Nephron (organoid): Measurements from ENCODE around the gene C7orf25.

Source experiments
- H3K27ac Mint-ChIP-seq, 3 experiments: 2 replicates each; pipeline ENCODE4 v1.8.0; 2020; ENCODE audit warnings: mixed read lengths in 3 of 3, mild to moderate bottlenecking in 2 of 3, moderate library complexity in 1 of 3
- H3K27me3 Mint-ChIP-seq: 2 replicates; pipeline ENCODE4 v1.8.0; 2021; ENCODE audit warnings: low read depth, mild to moderate bottlenecking, moderate library complexity, mixed read lengths
- H3K36me3 Mint-ChIP-seq: 2 replicates; pipeline ENCODE4 v1.8.0; 2020; ENCODE audit warnings: low read depth, mixed read lengths
- H3K4me1 Mint-ChIP-seq: 2 replicates; pipeline ENCODE4 v1.8.0; 2020; ENCODE audit warnings: mixed read lengths
- H3K4me3 Mint-ChIP-seq, 3 experiments: 2 replicates each; pipeline ENCODE4 v1.8.0; 2020; ENCODE audit warnings: mild to moderate bottlenecking in 3 of 3, mixed read lengths in 3 of 3, moderate library complexity in 2 of 3
- H3K9me3 Mint-ChIP-seq: 2 replicates; pipeline ENCODE4 v1.8.0; 2020; ENCODE audit warnings: mixed read lengths
- CTCF ChIP-seq, 3 experiments: fragments of 200-600 bp; sonication (generic); IDR thresholded peaks; one replicate each; pipeline ENCODE4 v1.5.0; 2021; ENCODE audit warnings: antibody characterized with exemption in 3 of 3; ENCODE audit not compliant: unreplicated experiment in 3 of 3

C7orf25 gene

GRCh38 chr7:42914421-42915045, 2.7 kb upstream of the C7orf25 start:
- Mint-ChIP-seq H3K27me3 (no peaks in the 10 kb centered on the region), H3K9me3 (no peaks in the 10 kb centered on the region)

GRCh38 chr7:42914009-42914408, 2.1 kb upstream of the C7orf25 start:
- TF ChIP-seq CTCF (IDR thresholded peaks at IDR 0.05; ENCODE audit: unreplicated experiment in 3 of 3), result no peak

More at GRCh38 chr7:42914421-42915045, 2.7 kb upstream of the C7orf25 start:
- TF ChIP-seq CTCF (IDR thresholded peaks at IDR 0.05; ENCODE audit: unreplicated experiment in 3 of 3), result no peak
- Mint-ChIP-seq H3K4me1 (peaks cover 55% of the 10 kb centered on the region), H3K36me3 (peaks cover 56% of the 10 kb centered on the region), H3K27ac (peak overlapping the region; percentile 60 to 99 (median 99)), H3K4me3 (peak overlapping the region in 1 of 3 experiments; percentile 17)

GRCh38 chr7:42913591-42913990, 1.7 kb upstream of the C7orf25 start:
- Mint-ChIP-seq H3K36me3 (peaks cover 47% of the 10 kb centered on the region), H3K9me3 (no peaks in the 10 kb centered on the region), H3K4me3 (peak overlapping the region in 2 of 3 experiments; percentile 59 to 85), H3K27me3 (no peaks in the 10 kb centered on the region), H3K27ac (peak overlapping the region; percentile 96 to 99 (median 99)), H3K4me1 (peaks cover 56% of the 10 kb centered on the region)
- TF ChIP-seq CTCF (IDR thresholded peaks at IDR 0.05; ENCODE audit: unreplicated experiment in 3 of 3), result no peak

More at GRCh38 chr7:42914009-42914408, 2.1 kb upstream of the C7orf25 start:
- H3K36me3 Mint-ChIP-seq, result peaks cover 51% of the 10 kb centered on the region
- peaks cover 56% of the 10 kb centered on the region for H3K4me1 Mint-ChIP-seq
- H3K27me3 Mint-ChIP-seq, result no peaks in the 10 kb centered on the region
- H3K4me3 Mint-ChIP-seq, result peak overlapping the region in 2 of 3 experiments; percentile 59 to 85
- no peaks in the 10 kb centered on the region for H3K9me3 Mint-ChIP-seq
- peak overlapping the region; percentile 96 to 99 (median 99) for H3K27ac Mint-ChIP-seq

GRCh38 chr7:42910306-42910705, 1.6 kb downstream of the C7orf25 start:
- H3K4me3 Mint-ChIP-seq, result peak overlapping the region; percentile 90 to 98 (median 96)
- peak overlapping the region; percentile 91 to 93 (median 92) for H3K27ac Mint-ChIP-seq
- H3K36me3 Mint-ChIP-seq, result peaks cover 28% of the 10 kb centered on the region
- H3K4me1 Mint-ChIP-seq, result peaks cover 63% of the 10 kb centered on the region
- no peak for TF ChIP-seq CTCF (IDR thresholded peaks at IDR 0.05; ENCODE audit: unreplicated experiment in 3 of 3)
- H3K9me3 Mint-ChIP-seq, result no peaks in the 10 kb centered on the region
- H3K27me3 Mint-ChIP-seq, result no peaks in the 10 kb centered on the region

- Mint-ChIP-seq H3K36me3 (peaks cover 10% of the 10 kb centered on the region), H3K27me3 (no peaks in the 10 kb centered on the region), H3K4me1 (peaks cover 35% of the 10 kb centered on the region), H3K4me3 (no peak overlapping the region), H3K9me3 (no peaks in the 10 kb centered on the region), H3K27ac (peak overlapping the region; percentile 67 to 72 (median 71))
- no peak for TF ChIP-seq CTCF (IDR thresholded peaks at IDR 0.05; ENCODE audit: unreplicated experiment in 3 of 3)
These were observed 4.6 kb downstream of the C7orf25 start for GRCh38 chr7:42907316-42907715.

GRCh38 chr7:42906181-42906580, 5.7 kb downstream of the C7orf25 start:
- Mint-ChIP-seq H3K27ac (no peak overlapping the region), H3K9me3 (no peaks in the 10 kb centered on the region), H3K4me3 (no peak overlapping the region), H3K36me3 (peaks cover 10% of the 10 kb centered on the region), H3K27me3 (no peaks in the 10 kb centered on the region), H3K4me1 (peaks cover 29% of the 10 kb centered on the region)
- no peak for TF ChIP-seq CTCF (IDR thresholded peaks at IDR 0.05; ENCODE audit: unreplicated experiment in 3 of 3)
